Colon (tissue), 2 donors: ENCODE results near the gene SMARCC2.
"Not testable (repeated sequence)": the region's sequence is repeated elsewhere in the genome, so short reads cannot be mapped to it uniquely, and the experiment has no call there.

ENCODE experiments used
- FAIRE-seq: peaks from 2 replicates; lab custom pipeline; 2012; peaks lifted over from hg19 to GRCh38; lab: Jason Lieb, UNC
- donor health status: control.
- donor health status: control.

Gene SMARCC2

DNA sequence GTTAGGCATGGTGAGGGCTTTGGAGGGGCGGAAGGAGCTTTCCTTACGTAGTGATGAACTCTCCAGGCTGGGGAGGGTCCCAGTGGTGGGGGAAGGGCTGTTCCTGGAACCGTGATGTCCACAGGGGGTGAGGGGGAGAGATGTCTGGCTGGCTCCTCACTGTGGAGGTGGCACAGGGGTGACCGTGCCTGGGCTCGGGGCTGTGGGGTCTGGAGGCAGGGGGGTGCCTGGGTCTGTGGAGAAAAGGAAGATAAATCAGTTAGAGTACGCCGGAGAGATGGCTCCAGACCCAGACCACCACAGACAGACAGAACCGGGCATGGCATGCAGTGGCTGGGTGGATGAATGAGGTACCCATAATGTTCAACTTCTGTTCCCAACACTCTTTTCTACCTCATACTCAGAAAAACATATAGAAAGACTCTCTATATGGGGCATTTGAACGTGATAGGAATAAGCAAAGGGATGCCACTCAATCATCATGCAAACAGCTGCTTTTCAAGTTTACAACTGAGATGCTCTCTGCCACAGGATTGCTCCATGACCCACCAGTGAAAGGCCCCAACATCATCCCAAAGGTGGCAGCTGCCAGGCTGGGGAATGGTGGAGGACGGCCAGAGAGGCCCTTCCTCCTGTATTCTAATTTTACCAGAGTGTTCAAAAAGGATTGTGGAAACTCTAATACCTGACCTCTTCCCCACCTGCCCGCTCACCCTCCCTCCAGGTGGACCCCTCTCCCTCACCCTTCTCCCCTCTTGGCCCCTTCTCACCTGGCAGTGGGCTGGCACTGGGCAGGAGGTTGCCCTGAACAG, 25.5 kb downstream of the SMARCC2 start:
- no peak for FAIRE-seq

DNA sequence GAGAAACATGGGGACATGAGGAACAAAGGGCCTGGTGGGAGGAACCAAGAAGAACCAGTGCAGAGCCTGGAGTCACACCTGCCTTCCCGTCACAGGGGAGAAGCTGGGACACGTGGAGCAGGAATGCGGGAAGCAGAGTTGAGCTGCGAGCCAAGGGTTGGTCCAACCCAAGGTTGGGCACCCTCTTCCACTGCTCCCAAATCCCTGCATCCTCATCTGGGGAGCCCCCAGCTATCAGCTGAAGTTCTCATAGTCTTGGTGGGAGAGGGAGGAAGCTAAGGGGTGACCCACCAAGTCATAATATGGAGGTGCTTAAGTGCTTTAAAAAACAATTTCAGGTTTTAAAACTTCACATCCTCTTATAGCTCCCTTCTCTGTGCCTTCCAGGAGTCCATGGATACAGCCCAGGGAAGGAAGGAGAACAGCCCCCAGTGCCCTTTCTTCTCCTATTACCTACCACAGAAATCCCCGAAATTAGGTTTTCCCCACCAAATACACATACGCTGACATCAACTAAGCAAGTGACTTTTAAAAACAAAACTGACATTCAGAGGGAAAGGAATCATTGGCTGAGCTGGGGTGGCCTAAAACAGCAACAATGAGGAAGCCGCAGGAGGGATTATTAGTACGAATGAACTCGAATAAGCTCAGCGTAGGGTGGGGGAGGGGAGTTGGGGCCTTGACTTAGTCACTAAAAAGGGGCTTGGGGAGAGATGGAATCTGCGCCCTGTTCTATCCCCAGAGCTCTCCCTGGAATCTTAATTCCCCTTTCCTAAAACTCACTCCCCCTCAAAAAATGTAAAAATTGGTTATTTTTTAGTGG, 26.6 kb downstream of the SMARCC2 start:
- FAIRE-seq = no peak

DNA sequence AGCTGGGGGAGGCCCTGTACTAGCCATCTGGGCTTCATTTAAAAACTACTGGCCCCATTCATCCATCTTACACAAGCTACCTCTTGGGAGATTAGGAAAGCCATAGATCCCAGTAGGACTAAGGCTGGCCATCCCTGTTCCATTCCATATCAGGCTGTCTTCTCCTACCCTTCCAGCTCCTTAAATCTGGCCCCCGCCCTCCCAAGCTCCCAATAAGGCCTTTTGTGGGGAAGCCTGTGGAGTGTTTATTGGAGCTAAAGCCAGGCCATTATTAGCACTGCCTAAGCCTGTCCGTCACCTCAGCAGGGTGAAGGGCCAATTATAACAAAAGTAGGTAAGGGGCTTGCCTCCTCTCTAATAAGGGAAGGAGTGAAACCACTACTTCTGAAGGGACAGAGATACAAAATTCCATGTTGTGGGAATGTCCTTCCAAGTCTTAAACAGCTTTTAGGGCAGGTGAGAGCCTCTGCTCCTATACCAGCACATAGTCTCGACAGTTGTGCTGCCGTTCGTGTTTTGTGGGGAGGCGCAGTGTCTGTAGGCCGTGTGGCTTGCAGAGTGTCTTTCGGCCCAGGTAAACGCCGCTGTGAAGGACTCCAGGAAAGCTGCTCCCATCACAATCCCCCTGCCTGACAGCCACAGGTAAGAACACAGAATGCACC, 27.5 kb downstream of the SMARCC2 start:
- no peak for FAIRE-seq

DNA sequence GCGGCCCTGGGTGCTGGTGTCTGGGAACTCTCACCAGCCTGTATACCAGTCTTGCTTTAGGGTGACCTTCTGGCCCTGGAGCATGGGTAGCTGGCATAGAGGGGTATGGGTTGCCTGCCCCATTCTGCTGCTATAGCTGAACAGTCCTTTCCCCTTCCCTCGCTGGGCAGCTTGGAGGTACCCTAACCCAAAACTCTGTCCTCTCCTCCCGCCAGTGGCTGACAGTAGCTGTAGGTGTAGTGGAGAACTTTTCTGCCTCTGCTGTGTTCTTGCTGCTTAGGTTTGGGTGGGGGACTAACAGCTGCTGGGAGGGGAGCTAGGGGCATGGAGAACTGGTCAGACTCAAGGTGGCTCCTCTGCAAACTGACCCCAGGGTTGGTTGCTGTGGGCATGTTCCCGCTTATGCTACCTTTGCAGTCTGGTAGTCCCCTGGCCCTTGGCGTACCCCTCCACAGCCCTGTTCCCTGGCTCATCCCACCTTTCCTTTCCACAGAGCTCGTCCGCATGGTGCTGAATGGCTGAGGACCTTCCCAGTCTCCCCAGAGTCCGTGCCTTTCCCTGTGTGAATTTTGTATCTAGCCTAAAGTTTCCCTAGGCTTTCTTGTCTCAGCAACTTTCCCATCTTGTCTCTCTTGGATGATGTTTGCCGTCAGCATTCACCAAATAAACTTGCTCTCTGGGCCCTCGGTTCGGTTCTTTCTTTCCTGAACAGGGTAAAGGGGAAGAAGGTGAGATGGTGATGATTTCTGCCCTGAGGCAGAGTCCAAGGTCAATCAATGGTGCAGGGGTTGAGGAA, 28.2 kb downstream of the SMARCC2 start:
- FAIRE-seq = no peak

DNA sequence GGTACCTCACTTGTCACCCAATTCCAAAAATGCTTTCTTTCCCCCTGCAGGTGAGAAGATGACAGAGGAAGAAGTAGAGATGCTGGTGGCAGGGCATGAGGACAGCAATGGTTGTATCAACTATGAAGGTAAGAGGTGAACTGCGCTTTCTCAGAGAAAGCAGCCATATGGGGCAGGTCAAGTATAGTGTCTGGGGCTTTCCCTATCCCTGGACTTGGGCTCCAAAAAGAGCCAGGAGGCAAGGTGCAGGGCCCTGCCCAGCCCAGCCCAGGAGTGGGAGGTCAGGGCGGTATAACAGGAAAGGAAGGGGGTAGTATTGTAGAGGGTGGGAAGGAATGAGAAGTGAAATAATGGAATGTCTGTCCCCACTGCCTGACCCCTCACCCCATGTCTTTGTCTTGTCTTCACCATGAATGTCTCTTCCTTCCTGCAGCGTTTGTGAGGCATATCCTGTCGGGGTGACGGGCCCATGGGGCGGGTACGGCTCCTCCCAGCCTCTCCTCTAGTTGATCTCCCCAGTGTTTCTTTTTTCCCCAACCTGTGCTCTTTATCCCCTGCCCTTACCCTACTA, 29.0 kb downstream of the SMARCC2 start:
- no peak for FAIRE-seq

DNA sequence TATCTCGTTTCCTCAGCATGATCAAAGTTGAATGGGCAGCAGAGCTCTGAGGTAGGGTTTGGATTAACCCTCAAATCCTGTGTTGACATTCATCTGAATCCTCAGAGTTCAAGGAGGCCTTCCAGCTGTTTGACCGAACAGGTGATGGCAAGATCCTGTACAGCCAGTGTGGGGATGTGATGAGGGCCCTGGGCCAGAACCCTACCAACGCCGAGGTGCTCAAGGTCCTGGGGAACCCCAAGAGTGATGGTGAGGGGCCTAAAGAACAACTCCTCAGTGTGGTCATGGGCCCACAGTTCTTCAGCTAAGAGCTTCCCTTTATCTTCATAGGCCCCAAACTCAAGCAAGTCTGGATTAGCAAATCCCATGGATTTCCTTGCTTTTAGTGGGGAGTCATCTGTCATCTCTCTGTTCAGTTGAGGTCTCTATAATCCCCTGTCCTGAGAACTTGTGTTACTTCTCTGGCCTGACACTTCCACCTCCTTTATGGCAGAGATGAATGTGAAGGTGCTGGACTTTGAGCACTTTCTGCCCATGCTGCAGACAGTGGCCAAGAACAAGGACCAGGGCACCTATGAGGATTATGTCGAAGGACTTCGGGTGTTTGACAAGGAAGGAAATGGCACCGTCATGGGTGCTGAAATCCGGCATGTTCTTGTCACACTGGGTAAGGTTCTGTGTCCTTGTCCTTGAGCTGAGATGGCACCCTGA, 29.6 kb downstream of the SMARCC2 start:
- FAIRE-seq = no peak

DNA sequence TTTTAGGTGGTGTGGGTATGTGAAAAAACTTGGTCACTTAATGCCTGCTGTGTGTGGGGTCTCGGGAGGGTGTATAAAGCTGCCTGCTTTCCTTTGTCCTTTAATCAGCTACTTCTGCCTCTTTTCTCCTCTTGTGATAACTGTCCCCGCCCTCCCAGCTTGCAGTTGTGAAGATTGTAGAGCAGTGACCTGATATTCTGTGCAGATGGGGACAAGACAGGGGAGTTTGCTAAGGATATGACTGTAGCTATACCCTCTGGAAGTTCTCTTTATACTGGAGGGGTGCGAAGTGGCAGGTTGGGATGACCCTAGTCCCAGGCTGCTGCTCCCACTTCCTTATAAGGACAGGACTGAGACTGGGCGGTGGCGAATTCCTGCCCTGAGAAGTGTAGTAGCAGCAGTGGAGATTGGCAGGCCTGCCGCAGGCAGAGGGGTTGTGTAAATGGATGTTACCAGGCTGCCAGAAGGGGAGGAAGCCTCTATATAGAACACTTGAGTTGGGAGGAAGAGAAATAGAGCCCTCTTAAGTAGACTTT, 30.3 kb downstream of the SMARCC2 start:
- FAIRE-seq = no peak

- FAIRE-seq = no peak
These were observed 31.0 kb downstream of the SMARCC2 start, which contains the start of gene MYL6 for GRCh38 chr12:56158029-56158925. TSS of gene MYL6 (plus strand) at chr12:56158359. CDS start at chr12:56158402, 43 bp downstream.

DNA sequence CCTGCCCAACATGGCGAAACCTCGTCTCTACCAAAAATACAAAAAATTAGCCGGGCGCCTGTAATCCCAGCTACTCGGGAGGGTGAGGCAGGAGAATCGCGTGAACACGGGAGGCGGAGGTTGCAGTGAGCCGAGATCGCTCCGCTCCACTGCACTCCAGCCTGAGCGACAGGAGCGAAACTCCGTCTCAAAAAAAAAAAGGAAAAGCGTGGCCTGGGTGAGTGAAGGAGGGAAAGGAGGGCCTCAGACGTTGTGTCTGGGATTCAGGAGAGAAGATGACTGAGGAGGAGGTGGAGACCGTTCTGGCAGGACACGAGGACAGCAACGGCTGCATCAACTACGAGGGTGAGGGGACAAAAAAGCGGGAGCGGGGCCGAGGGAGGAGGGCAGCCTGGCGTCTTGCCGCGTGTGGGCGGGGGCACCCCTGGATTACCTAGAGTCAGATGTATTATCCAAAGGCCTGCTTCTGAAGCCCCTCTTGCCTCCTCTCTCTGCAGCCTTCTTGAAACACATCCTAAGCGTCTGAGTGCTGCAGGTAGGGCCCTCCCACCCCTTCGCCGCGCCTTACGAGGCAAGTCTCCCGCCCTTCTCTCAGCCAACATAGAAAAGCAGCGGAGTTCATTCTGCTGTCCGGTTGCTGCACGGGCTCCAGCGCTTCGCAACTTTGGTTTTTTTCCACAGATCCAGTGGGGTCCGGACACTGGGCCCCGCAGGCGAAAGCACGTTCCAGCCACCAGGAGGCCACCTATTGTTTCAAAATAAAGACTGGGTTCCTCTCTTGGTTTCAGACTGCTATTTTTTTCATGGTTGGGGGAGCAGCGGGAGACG, 31.9 kb downstream of the SMARCC2 start:
- no peak for FAIRE-seq

DNA sequence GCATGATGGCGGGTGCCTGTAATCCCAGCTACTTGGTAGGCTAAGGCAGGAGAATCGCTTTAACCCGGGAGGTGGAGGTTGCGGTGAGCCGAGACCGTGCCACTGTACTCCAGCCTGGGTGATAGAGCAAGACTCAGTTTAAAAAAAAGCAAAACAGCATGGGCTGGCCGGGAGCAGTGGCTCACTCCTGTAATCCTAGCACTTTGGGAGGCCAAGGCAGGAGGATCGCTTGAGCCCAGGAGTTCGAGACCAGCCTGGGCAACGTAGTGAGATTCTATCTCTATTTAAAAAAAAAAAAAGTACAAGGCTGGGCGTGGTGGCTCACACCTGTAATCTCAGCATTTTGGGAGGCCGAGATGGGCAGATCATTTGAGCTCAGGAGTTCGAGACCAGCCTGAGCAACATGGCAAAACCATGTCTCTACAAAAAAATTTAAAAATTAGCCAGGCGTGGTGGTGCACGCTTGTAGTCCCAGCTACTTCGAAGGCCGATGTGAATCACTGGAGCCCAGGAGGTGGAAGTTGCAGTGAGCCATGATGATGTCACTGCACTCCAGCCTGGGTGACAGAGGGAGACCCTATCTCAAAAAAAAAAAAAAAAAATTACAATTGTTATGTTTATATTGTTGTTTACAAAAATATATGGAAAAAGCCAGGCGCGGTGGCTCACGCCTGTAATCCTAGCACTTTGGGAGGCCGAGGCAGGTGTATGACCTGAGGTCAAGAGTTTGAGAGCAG, 32.7 kb downstream of the SMARCC2 start:
- FAIRE-seq = not testable (repeated sequence)

GRCh38 chr12:56155256-56155845, 33.9 kb downstream of the SMARCC2 start:
- no peak for FAIRE-seq

DNA sequence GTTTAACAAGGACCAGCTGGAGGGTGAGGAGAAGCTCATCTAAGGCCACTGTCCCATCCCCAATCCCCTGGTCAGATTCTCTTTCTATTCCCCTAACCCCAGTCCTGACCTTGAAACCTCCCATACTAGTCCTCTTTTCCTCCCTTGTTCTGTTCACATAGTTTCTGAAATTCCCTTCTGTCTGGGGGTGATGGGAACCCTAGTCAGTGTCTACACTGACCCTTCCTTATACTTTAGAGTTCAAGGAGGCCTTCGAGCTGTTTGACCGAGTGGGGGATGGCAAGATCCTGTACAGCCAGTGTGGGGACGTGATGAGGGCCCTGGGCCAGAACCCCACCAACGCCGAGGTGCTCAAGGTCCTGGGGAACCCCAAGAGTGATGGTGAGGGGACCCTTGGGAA, 34.5 kb downstream of the SMARCC2 start:
- FAIRE-seq = no peak

- FAIRE-seq = no peak
These were observed 35.0 kb downstream of the SMARCC2 start for GRCh38 chr12:56154246-56154771.

GRCh38 chr12:56153678-56154065, 35.6 kb downstream of the SMARCC2 start:
- FAIRE-seq = no peak

DNA sequence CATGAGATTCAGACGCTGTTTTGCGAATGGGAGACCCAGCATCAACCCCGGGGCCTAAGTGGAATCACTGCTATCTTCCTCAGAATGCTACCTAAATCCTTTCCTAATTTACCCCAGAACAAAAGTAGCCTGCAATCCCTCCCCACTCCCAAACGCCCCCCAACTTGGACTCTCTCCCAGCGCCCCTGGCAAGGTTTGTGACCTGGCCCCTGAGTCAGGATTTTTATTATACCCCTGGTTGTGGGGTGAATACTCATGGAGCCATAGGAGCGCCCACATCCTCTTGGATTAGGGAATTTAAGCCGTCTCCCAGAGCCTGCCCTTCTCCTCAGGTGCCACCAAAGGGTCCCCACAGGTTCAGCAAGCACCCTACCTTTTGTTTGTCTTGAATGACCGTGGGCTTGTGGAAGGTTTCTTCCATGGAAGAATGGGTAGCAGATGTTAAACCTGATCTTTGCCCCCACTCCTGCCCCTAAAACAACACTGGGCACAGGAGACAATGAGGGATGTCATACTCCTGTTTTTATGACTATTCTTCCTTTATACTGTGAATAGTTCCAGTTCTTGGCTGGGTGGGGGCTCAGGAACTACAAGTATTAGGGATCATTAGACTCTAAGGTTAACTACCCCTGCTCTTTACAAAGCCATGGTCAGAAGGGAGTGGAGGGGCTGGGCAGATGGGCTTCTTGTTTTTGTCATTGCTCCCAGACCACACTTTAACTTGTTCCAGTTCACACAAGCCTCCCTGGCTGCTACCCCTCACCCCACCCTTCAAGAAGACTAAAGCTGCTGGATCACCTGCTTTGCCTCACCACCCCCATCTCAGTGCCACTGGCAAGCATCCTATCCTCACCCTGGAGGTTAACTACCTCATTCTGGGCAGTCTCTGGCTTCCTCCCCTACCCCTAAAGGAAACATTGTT, 36.3 kb downstream of the SMARCC2 start:
- no peak for FAIRE-seq

DNA sequence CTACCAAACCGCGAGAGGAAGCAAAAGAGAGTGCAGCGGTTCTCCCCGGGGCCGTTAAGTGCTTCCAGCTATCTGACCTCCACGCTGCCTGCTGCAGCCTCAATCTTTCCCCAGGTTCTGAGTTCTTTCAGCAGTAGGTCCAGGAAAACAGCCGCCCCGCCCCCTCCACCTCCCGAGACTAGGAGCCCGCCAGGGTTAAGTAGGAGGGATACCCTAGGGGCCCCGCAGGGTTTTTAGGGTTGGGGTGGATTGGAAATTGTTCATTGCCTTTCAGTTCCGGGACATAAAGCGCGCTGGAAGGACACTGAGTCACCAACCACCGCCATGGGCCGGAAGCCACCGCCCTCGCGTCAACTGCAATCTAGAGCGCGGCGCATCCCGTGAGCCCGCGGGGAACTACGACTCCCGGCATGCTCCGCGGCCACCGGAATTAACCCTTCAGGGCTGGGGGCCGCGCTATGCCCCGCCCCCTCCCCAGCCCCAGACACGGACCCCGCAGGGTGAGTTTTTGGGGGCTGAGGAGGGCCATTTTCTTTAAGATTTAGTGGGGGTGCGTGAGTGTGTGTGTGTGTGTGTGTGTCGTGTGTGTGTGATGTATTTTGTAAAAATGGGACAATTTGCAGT, 37.0 kb downstream of the SMARCC2 start, which contains the start of gene MYL6B:
MYL6B (plus strand) TSS at position 456 of the 624 bp plus-strand sequence. CDS start 1,332 bp downstream, outside the sequence.
- FAIRE-seq = no peak
